Cortex of kidney (tissue), 1 donor: ENCODE measurements around the gene PHC2.

Experiments used
- DNase-seq: peaks from one replicate; lab custom pipeline; 2025; lab: John Stamatoyannopoulos, UW

The PHC2 gene

GRCh38 chr1:33349081-33349759 is 81.7 kb downstream of the PHC2 start:
- DNase-seq: no peak

DNA sequence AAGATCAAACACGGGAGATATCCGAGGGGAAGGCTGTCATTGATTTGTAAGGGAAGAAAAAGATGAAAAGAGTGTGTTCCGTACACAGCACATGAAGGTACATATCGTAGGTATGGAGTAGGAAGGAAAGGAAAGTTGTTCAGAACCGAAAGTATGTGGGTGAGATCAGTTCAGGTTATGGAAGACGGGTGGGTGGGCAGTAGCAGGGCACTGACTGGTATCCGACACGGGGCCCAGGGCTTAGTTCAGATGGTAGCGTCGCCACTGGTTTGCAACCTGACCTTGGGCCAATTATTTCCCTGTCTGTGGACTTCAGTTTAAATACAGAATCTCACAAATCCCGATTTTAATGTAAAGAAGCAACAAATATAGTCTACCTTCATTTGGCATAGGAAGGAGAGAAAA is 82.2 kb downstream of the PHC2 start:
- DNase-seq: no peak

DNA sequence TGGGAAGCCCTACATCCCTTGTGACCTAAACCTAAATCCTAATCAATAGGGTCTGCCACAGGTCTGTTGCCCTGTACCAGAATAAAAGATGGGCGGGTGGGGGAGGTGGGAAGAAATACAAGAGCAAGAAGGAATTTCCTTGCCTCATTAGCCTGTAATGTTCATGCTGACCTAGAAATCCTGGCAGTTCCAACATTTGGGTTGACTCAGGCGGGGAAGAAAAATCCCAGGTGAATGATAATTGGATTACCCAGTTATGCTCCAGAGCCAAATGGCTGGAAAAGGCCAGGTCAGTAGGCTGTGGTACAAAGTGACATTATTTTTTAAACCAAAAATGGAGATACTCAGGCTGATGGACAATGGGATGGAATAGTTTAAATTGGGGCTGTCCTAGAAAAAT is 82.7 kb downstream of the PHC2 start:
- no peak for DNase-seq

GRCh38 chr1:33347650-33347992 is 83.3 kb downstream of the PHC2 start:
- no peak for DNase-seq

- no peak for DNase-seq
Observed at GRCh38 chr1:33346927-33347649, 83.8 kb downstream of the PHC2 start.

- DNase-seq: no peak
Observed at GRCh38 chr1:33346533-33346926, 84.4 kb downstream of the PHC2 start.

- DNase-seq: no peak
Observed at GRCh38 chr1:33344896-33345560, 85.9 kb downstream of the PHC2 start.

DNA sequence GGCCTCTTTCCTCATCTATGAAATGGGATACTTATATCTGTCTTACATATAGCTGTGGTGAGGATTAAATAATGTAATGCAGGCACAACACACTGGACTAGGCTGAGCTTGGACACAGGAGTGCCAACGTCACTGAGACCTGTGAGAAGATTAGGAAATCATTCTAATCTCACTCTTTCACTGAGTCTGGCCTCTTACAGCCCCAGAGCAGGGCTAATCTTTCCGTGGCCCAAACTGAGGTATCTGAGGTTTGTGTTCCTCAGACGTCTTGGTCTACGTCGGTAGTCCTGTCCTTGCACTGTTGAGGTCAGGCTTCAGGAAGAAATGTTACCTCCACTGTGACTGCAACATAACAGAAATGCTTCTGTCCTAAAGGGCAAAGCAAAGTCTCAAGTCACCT is 87.4 kb downstream of the PHC2 start:
- DNase-seq: no peak

DNA sequence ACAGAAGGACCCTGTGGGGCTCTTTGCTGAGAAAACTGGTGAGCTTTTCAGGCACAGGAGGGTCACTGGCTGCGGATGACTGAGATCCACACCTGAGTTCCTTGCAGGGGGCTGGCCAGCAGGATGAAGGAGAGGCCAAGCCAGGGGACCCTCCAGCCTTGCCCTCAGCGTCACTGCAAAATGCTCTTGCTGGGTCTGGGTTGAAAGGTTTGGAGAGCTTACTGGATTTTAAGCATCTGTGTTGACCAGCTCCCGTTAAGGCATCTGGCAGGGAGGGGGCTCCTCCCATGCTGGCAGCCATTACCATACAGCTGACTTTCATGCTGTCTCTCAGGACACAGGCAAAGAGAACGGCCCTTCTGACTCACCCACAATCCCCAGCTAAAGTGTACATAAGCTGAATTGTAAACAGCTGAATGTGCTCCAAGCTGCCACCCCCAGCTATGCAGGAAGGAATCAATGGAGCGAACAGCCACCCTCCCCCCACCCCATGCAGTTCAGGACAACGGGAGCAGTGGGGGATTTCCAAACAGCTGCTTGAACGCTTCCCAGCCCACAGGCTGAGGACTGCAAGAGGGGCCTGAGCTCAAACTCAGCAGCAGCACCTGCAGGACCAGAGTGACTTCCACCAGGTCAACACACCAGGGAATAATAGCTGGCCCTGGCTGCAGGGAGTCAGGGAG is 88.7 kb downstream of the PHC2 start:
- no peak for DNase-seq

GRCh38 chr1:33341190-33341589 is 89.7 kb downstream of the PHC2 start:
- no peak for DNase-seq

- no peak for DNase-seq
Observed at GRCh38 chr1:33339413-33339812, 91.5 kb downstream of the PHC2 start.

DNA sequence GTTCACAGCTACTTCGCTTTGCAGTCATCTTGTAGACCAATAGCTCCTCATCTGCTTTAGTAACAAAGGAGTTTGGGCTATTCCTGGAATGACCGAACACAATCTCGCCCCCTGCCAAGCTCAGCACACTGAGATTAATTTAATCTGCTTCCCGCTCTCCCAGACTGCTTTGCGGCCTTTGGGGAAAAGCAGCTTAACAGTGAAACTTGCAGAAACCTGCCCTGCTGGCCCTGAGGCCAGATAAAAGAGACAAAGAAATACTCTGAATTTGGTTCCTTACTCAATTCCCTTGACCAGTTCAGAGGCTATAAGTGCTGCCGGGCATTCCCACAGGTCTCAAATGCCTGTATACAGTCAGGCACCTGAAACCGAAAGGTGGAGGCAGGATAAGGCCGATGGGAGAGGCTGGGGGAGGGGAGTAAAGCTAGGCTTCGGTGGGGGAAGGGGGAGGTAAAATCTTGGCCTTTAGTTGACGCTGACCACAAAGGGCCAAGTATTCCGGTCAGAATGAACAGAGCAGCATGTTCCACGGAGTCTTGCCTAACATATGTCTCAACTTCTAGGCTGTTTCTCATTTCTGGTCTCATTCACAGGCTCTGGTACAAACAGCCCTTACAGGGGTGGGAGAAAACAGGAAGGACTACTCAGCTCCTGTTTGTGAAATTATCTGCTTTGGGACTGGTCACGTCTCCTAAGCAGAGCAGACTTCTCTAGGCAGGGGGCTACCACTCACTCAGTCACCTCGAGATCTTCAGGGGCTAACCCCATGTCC is 92.3 kb downstream of the PHC2 start:
- DNase-seq: no peak

- no peak for DNase-seq
Observed at GRCh38 chr1:33338048-33338439, 92.9 kb downstream of the PHC2 start.

DNA sequence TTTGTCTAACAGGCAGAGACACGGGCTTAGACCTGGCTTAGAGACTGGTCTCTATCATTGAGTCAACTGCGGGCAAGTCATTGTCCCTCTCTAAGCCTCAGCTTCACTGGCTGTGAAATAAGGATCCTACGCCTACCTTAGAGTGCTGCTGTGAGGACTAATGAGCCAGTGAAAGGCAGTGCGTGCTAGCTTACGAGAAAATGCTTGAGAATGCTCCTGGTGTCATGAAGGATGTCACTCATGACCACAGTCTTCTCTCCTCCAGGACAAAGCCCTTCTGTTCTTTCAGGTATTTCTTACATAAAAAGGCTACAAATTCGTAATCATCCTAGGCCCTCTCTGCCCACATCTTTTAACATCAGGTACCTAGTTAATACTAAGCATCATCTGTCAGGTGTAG is 93.5 kb downstream of the PHC2 start:
- no peak for DNase-seq

GRCh38 chr1:33336580-33336979 is 94.3 kb downstream of the PHC2 start:
- DNase-seq: no peak

- DNase-seq: no peak
Observed at GRCh38 chr1:33335020-33335419, 95.9 kb downstream of the PHC2 start.

- DNase-seq: no peak
Observed at GRCh38 chr1:33334081-33334552, 96.8 kb downstream of the PHC2 start.

- DNase-seq: no peak
Observed at GRCh38 chr1:33332881-33333280, 98.0 kb downstream of the PHC2 start.

- DNase-seq: no peak
Observed at GRCh38 chr1:33332357-33332789, 98.5 kb downstream of the PHC2 start.

DNA sequence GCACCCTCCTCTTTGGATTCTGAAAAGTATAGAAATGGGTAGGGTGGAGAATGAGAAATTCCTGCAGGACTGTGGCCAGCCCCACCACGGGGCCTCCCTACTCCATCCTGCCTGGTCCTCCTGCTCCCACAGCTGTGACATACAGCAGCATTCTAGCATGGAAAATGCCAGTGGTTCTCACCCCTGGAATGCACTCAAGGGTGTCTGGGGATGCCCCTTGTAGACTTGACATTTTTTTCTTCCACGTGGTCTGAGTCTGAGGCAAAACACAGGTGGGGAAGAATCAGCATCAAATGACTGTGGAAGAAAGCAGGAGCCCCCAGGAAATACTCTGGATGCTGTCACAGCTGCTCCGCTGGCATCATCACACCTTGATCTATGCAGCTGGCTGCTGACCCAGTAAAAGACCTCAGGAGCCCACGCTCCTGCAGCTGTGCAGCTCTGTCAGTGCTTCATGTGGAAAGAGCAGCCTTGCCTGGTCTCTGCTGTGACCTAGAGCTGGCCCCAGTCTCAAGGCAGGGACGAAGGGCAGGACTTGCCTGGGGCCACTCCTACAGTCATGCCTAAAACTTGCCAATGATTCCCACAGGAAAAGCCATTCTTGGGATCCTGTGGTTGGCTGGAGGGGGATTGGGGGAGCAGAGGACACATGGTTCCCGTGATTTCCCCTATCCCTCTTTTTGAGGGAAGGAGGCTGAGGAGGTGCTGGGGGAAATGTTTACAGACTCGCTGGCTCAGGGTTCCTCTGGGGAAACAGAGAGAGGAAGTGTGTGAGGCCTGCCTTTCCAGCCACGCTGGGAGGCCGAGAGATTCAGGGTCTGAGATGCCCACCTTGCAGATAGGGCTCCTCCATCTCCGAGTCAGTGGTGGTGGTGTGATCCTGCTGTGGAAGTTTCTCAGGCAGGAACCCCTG is 99.2 kb downstream of the PHC2 start:
- no peak for DNase-seq

GRCh38 chr1:33330906-33331305 is 100.0 kb downstream of the PHC2 start:
- no peak for DNase-seq
